Colonic mucosa (tissue), 4 donors: ENCODE data around the gene AKNA. TPM values are rescaled to one million over a fixed set of nuclear protein-coding genes. Genes with fewer than 3 reads are reported as not detected.

Experiments
- DNase-seq: peaks from one replicate; pipeline ENCODE4 v3.0.0-alpha.2; 2020
- H3K27ac ChIP-seq: fragments of 200-600 bp; one replicate; pipeline ENCODE4 v1.8.0; 2021
- H3K27me3 ChIP-seq: fragments of 200-600 bp; one replicate; pipeline ENCODE4 v1.8.0; 2021
- H3K36me3 ChIP-seq: fragments of 200-600 bp; one replicate; pipeline ENCODE4 v1.8.0; 2021
- H3K4me1 ChIP-seq: fragments of 200-600 bp; one replicate; pipeline ENCODE4 v1.8.0; 2021; ENCODE audit warnings: mild to moderate bottlenecking
- H3K4me3 ChIP-seq: fragments of 200-600 bp; one replicate; pipeline ENCODE4 v1.8.0; 2021
- H3K9ac ChIP-seq, 2 donors: one replicate each; pipeline ENCODE4 v1.7.0; 2013; ENCODE audit warnings: control low read depth in 2 of 2, low read depth in 2 of 2, low read length in 2 of 2
- H3K9me3 ChIP-seq: fragments of 200-600 bp; one replicate; pipeline ENCODE4 v1.8.0; 2021
- intact Hi-C: fragments of 100-400 bp; cut with DNase I; formaldehyde crosslinking; loops from one replicate; pipeline ENCODE4 v1.14.1; 2022
- total RNA-seq, 2 donors: library from RNA; stranded (reverse); fragmentation: NEBNext Ultra II Directional in 1 of 2; extraction: Animal tissue kit (Norgen Biotek cat#: 25700) in 1 of 2; gene quantifications; one replicate each; pipeline ENCODE4 v1.2.1, GENCODE V29; 2021
- TF ChIP-seq, protein P1 (sequence below): fragments of 200-600 bp; IDR thresholded peaks from one replicate; pipeline ENCODE4 v1.8.0; 2022; ENCODE audit warnings: antibody characterized with exemption, mild to moderate bottlenecking
- donor health status: healthy.
- donor health status: DM: no; HTN: no; CAD: no.
- donor health status: DM: no; HTN: no; CAD: no.

Gene AKNA
- total RNA-seq, 2 donors from 2014 or later, result 26.9 to 44.9 TPM

DNA sequence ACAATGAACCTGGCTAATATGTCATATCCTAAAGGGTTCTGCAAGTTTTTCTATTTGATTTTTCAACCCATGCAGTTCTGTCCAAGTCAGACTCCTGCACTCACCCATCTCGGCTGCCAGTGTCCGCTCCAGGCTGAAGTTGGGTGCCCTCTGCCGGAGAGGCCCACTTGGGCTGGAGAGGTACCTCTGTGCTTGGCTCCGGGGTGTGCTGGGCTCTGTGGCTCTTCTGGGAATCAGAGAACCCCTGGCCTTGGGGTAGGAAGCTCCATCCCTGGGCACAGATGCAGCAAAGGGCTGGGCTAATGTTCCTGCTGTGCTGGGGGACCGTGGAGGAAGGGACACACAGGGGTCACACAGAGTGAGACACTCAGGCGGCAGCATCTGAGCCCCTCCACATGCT, 32.0 kb downstream of the AKNA start:
- no peak for DNase-seq
- intact Hi-C loops, result no loop called here
- H3K27ac ChIP-seq, result no peak overlapping the region
- H3K4me1 ChIP-seq, result no peaks in the 10 kb centered on the region
- no peak overlapping the region for H3K4me3 ChIP-seq
- no peaks in the 10 kb centered on the region for H3K27me3 ChIP-seq
- no peaks in the 10 kb centered on the region for H3K9me3 ChIP-seq
- no peak overlapping the region for H3K9ac ChIP-seq
- TF ChIP-seq, protein P1, sequence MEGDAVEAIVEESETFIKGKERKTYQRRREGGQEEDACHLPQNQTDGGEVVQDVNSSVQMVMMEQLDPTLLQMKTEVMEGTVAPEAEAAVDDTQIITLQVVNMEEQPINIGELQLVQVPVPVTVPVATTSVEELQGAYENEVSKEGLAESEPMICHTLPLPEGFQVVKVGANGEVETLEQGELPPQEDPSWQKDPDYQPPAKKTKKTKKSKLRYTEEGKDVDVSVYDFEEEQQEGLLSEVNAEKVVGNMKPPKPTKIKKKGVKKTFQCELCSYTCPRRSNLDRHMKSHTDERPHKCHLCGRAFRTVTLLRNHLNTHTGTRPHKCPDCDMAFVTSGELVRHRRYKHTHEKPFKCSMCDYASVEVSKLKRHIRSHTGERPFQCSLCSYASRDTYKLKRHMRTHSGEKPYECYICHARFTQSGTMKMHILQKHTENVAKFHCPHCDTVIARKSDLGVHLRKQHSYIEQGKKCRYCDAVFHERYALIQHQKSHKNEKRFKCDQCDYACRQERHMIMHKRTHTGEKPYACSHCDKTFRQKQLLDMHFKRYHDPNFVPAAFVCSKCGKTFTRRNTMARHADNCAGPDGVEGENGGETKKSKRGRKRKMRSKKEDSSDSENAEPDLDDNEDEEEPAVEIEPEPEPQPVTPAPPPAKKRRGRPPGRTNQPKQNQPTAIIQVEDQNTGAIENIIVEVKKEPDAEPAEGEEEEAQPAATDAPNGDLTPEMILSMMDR, result no peak
- H3K36me3 ChIP-seq, result peaks cover 36% of the 10 kb centered on the region

DNA sequence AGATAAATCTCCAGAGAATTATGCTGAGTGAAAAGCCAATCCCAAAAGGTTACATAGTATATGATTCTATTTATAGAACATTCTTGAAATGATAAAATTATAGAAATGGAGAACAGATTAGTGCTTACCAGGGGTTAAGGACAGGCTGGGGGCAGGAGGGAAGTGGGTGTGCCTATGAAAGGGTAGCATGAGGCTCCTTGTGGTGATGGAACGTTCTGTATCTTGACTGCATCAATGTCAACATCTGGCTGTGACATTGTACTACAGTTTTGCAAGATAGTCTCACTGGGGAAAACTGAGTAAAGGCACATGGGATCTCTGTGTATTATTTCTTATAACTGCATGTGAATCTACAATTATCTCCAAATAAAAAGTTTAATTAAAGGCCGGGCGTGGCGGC, 35.9 kb downstream of the AKNA start:
- H3K4me3 ChIP-seq, result no peak overlapping the region
- H3K27me3 ChIP-seq, result no peaks in the 10 kb centered on the region
- TF ChIP-seq, protein P1, result no peak
- no peaks in the 10 kb centered on the region for H3K4me1 ChIP-seq
- no peaks in the 10 kb centered on the region for H3K9me3 ChIP-seq
- intact Hi-C loops, result no loop called here
- H3K27ac ChIP-seq, result no peak overlapping the region
- DNase-seq, result no peak
- H3K36me3 ChIP-seq, result peaks cover 22% of the 10 kb centered on the region
- no peak overlapping the region for H3K9ac ChIP-seq

DNA sequence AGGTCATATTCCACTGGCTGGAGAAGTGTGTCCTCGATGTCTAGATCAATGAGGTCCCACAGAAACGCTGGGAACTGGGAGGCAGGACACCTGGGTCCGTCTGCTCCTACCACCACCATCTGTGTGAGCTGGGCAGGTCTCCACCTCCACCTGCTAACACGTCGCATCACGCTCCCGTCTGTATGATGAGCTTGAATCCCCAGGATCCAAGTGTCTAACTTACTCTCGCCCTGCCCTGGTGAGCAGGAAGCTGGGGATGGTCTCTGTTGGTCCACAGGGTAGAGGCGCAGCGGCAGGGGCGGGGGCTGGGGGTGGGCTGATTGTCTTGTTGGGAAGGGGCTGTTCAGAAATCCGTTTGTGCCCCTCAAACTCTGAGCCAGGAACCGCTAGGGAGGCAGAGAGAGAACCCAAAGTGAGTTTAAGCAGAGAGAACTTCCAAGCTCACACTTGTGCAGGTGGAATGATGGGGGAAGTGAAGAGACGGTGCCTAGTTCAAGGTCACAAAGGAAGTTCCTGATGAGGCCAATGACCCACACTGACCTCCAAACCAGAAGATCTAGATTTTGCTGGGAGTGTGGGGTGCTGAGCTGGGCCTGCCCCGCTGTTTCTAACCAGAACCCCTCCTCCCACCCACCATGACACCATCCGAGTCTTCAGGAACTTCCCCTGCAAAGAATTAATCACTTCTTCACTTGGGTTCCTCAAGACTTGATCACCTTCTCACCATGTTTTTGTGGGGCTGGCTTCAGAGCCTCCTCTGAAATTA, 37.0 kb downstream of the AKNA start:
- no peak for DNase-seq
- Histone ChIP-seq H3K27ac (no peak overlapping the region), H3K9ac (no peak overlapping the region), H3K36me3 (peaks cover 24% of the 10 kb centered on the region), H3K4me3 (no peak overlapping the region), H3K27me3 (no peaks in the 10 kb centered on the region), H3K4me1 (no peaks in the 10 kb centered on the region), H3K9me3 (no peaks in the 10 kb centered on the region)
- TF ChIP-seq, protein P1, result no peak
- intact Hi-C loops, result no loop called here

DNA sequence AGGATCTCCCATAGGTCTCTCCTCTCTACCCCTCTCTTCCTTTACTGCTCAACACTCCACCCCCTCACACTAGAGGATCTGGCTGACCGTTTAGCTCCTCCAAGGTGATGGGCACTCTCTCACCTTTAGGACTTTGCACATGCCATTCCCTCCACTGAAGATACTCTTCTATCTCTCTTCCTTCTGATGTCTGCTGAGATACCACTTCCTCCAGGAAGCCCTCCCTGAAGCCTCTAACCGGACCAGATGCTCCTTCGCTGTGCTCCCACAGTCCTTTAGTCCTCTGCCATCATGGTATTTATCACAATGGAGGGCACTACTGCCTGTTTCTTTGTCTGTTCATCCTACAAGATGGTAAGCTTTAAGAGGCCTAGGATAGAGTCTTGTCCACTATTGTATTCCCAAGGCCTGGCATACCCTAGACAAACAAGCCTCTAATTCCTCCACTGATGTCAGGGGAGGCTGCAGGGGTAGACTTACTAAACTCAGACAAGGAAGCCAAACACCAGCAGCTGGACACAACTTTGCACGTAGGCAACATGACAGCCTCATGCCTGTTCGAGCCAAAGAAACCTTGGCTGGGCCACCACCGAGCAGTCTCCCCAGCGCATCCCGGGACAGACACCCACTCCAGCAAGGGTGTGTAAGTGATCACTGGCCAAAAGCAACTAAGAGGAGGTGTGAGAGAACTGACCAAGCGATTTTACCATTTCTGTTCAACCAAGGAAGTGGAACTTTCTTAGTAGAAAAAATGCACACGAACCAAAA, 37.9 kb downstream of the AKNA start:
- DNase-seq, result no peak
- H3K27me3 ChIP-seq, result no peaks in the 10 kb centered on the region
- TF ChIP-seq, protein P1, result no peak
- peaks cover 24% of the 10 kb centered on the region for H3K36me3 ChIP-seq
- no peak overlapping the region for H3K27ac ChIP-seq
- no peaks in the 10 kb centered on the region for H3K4me1 ChIP-seq
- no peak overlapping the region for H3K9ac ChIP-seq
- intact Hi-C loops, result no loop called here
- no peak overlapping the region for H3K4me3 ChIP-seq
- no peaks in the 10 kb centered on the region for H3K9me3 ChIP-seq

DNA sequence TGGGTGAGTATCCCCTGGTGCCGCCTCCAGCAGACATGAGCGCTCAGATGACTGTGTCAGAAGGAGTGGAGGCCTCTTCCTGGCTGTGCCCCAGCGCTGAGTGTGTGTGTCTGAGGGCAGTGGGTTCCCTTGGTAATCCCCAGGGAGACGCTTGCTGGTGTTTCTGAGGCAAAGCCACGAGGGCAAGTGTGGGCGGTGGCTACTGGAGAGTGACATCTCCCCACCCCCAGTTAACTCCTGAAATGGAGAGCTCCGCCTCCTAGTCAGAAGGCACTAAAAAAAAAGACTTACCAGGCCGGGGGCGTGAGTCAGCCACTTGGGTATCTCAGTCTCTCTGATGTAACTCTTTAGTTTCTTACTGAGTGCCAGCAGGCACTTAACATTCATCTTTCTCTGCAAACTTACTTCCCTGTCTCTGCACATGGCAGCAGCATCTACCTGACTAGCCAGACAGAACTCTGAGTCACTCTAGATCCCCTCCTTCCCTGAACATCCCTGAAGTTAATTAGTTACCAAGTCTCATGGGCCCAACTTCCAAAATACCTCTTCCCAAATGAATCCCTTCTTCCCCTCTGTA, 38.8 kb downstream of the AKNA start:
- peak; percentile 59 for DNase-seq
- intact Hi-C loops, result no loop called here
- Histone ChIP-seq H3K9me3 (no peaks in the 10 kb centered on the region), H3K27ac (no peak overlapping the region), H3K9ac (no peak overlapping the region), H3K4me1 (no peaks in the 10 kb centered on the region), H3K36me3 (peaks cover 24% of the 10 kb centered on the region), H3K27me3 (no peaks in the 10 kb centered on the region), H3K4me3 (no peak overlapping the region)
- TF ChIP-seq, protein P1, result no peak
